GM21367 (cell line): ENCODE data around the gene DYNC1I1.
"Not testable (repeated sequence)": the region's sequence is repeated elsewhere in the genome, so short reads cannot be mapped to it uniquely, and the experiment has no call there.

ENCODE experiments used
- ATAC-seq: cut with Tn5 transposase; IDR thresholded peaks from one replicate; pipeline ENCODE4 v1.9.1; 2021; ENCODE audit not compliant: unreplicated experiment

Gene DYNC1I1

DNA sequence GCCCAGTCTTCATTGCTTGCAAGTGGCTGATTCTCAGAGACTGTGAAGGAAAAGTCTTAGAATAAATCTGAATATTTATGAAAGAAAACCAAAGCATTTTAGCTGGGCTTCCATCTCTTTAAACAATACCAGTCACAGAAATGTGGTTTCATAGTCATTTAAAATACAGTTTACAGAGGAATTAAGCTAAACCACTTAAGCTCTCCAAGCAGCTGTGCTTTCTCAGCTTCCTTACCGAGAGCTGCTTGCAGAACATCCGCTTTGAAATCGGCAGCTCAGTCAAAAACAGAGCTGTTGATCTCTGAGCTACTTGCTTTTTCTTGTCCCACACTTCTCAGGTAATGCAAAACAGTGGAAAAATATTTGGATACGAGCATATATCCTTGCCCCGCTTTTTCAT lies 134.5 kb downstream of the DYNC1I1 start:
- no peak for ATAC-seq

- ATAC-seq, result no peak
These were observed 135.0 kb downstream of the DYNC1I1 start for GRCh38 chr7:95907337-95907736.

- ATAC-seq, result no peak
These were observed 136.1 kb downstream of the DYNC1I1 start for GRCh38 chr7:95908499-95908898.

DNA sequence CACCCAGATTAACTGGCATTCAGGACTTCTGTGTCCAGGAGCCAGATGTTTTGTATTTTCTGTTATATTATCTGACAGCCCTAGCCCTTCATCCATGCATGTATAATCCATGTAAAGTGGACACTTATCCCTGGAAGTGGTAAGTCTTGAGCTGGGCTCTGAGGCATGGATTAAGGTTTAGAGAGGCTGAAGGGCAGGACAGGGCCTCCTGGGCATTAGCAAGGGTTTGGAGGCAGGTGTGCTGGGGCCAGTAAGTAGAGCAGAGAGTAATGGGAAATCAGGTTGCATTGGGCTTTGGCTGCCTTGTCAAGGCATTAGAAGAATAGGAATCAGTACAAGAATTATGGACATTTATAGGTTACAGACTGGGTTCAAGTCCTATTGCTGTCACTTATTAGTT lies 138.0 kb downstream of the DYNC1I1 start:
- no peak for ATAC-seq

DNA sequence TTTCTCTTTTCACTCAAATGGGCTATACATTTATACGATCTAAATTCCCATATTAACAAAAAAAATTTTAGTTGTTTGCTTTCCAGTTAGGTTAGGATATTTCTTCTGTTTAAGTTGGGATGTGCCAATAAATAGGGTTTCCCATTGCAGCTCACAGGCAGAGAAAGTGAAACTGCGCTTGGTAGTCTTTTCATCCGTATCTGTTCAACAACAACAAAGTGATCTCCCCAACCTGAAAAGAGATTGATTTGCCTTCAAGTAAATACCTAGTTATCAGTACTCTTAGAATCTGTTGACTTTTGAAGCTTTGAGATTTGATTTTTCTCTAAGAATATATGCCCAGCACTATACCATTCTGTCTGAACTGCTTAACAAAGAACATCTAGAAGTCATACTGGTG lies 143.4 kb downstream of the DYNC1I1 start:
- ATAC-seq, result no peak

DNA sequence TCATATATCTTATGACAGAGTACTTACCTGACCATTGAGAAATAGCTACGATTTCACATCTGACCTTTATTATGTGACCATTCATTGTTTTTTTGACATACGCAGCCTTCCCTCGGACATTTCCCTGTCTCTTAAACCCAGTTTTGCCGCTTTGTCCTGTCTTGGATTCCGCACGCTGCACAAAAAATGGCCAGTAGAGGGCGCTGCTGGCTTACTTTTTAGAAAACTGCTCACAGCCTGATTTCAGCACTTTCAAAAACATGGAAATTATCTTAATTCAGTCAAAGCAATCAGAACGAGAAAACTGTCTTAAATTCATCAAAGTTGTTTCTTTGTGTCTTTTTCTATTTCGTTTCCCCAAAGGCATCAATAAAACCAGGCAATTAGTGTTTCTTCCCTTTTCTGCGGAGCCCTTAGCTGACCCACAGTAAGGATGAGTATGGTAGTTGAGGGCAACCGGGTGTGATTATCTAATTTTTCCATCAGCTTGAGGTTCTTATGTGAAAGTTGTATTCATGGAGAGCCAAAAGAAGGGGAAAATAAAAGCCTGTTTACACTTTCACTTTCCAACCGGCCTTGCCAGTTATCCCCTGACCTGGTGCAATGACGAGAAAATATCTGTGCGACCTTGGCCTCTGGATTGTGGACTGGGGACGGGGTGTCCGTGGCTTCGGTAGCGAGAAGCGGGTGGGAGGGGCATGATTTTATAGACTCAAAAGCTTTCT lies 144.4 kb downstream of the DYNC1I1 start:
- peak; percentile 83 for ATAC-seq

DNA sequence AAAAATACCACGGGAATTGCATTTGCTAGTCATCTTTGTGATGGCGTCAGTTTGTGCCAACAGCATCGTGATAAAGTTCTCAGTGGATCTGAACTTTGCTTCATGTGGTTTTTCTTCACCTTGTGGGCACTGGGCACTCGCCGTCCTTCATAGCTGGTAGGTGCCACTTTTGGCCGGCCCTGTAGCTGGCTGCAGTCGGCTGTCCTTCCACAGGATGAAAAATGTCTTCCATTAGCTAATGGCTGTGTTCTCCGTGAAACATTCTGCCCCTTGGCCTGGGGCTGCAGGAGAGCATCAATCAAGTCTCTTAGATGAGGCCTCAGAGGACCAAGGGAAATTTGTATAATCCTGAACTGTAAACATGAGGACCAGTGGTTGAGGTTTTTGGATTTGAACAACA lies 145.3 kb downstream of the DYNC1I1 start:
- no peak for ATAC-seq

DNA sequence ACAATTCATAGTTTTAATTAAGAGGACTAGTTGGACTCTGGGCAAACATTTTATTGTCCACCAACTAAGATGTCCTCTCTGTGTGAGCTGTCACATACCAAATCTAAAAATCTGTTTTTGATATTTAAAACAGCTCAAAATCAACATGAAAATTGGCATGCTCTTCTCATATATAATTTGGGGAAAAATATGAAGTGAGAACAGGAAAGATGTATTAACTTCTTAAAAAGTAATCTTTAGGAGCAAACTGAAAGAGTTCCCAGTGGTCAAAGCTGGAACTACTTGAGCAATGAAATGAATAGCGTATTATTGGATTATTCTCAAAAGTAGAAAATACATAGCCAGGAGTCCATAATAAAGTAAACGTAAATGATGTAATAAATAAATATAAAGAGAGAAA lies 147.2 kb downstream of the DYNC1I1 start:
- ATAC-seq, result no peak

- no peak for ATAC-seq
These were observed 149.2 kb downstream of the DYNC1I1 start for GRCh38 chr7:95921543-95921942.

DNA sequence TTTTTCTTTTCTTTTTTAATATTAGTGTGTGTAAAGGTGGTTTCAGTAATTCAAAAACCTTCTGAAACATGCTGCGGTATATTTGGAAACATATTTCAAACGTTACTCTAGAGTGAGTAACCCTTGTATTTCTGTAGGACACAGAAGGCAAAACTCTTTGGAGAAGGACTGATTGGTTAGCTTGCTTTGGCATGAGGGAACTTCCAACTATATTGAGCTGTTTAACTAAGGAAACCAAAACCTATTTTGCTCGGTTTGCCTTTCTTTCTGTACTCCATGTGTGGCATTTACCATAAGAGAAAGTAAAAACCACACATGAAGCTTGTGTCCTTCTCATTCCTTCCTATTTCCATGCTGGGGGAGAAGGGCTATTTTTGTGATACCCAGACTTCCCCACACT lies 149.8 kb downstream of the DYNC1I1 start:
- ATAC-seq, result no peak

DNA sequence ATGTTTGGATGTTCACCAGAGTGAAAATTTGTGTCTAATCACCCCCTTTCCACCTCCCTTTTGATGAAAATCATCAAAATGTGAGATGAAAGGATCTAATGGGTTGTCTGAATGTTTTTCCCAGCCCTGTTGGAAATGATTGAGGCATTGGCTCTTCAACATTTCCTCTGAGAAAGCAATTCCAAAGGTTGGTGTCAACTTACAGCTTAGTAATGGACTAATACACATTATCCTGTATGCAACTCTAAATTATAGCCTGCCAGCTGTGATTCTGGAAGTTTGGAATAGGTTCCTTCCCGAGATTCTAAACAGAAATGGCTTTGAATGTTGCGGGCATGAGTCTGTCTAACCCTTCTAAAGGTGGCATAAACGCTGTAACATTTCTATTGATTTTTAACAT lies 152.9 kb downstream of the DYNC1I1 start:
- ATAC-seq, result no peak

DNA sequence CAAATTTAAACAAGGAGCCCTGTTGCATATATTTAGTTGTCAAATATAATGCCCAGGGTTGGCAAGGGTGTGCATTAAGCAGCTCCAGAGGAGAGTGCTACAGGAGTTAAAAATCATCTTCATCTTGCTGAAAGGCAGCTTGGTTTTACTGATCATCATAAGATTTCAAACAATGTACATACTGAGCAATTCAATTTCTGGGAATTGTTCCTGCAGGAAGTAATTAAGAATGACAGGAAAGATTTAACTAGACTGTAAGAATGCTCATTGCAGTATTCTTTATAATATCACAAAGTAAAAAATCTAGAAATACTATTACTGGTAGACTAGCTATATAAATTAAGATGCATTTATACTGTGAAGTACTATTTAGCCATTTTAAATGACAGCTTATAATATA lies 153.6 kb downstream of the DYNC1I1 start:
- ATAC-seq, result no peak

DNA sequence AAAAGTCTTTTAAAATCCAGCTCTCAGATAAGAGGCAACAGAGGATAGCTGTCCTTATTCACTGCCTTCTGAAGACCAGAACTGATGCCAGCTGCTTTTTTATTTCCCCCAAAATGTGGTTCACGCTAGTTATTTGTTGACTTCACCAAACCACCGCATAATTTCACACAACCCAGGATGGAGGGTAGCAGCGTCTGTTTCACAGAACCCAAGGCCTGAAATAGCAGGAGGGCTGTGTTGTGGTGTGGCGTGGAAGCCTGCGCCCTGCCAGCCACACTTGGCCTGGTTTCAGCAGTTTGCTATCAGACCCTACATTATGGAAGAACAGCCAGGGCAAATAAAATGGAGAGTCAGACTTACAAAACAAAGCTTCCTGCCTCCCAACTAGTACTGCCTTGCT lies 155.4 kb downstream of the DYNC1I1 start:
- ATAC-seq, result no peak

DNA sequence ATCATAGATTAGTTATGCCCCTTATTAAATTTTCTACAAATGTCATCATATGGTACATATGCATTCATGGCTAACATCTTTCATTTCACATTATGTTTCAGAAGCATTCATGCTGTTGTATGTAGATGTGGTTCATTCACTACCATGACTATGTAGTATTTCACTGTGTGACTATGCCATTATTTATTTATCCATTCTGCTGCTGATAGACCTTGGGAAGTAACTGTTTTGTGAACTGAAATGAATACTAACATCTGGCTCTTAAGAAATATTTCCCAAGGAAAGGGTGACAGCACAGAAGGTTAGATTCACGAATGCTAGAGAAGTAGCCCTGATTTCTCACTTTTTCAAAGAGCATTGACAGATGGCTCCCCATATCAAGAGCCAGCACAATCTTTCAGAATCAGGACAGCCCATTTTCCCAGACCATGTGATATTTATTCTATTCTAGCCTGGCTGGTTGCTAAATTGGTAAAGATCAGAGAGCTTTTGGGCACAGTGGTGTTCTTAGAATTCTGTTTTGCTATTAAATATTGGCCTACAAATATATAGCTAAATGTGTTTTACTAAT lies 157.4 kb downstream of the DYNC1I1 start:
- no peak for ATAC-seq

GRCh38 chr7:95931460-95932232 lies 159.3 kb downstream of the DYNC1I1 start:
- no peak for ATAC-seq

DNA sequence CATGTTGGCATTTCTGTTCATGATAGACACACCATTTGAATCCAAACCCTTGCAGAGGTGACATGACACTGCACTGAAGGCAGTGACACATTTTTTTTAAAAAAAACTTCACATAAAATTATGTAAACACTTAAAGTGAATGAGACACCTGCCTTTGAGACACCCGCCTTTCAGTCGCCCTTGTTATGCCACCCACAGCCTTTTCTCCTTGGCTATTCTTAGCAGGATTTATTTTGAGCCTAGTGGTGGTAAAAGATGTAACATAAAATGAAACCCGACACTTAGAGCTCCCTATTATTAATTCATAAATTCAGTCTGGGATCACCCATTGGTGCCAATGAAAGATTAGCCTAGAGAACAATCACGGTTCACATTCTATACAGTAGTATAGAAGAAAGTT lies 161.3 kb downstream of the DYNC1I1 start:
- ATAC-seq, result no peak

DNA sequence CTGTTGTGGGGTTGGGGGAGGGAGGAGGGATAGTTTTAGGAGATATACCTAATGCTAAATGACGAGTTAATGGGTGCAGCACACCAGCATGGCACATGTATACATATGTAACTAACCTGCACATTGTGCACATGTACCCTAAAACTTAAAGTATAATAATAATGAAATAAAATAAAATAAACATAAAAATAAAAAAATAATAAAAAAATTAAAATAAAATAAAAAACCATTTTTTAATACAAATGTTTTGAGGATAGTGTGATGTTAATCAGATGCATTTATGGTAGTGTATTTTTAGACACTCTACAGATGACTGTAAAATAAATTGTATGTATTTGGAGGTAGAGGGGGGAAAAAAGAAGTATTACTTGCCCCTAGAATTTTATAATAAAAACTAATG lies 172.5 kb downstream of the DYNC1I1 start:
- not testable (repeated sequence) for ATAC-seq

DNA sequence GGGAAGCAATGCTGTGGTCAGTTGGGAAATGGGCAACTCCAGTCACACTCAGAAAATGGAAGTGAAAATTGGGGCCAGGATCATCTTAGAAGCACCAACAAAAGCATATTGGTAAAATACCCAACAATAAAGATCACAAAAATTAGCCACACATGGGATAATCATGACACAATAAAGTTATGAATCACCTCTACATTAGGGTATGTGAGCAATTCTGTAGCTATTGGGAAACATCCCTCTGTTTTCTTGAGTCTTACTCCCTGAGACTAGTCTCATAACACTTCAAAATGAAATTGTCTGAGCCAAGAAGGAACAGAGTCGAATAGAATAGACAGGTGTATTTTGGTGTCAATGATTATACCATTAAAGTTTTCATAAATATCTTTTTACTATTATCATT lies 178.3 kb downstream of the DYNC1I1 start:
- ATAC-seq, result no peak

GRCh38 chr7:95951531-95951930 lies 179.2 kb downstream of the DYNC1I1 start:
- no peak for ATAC-seq

DNA sequence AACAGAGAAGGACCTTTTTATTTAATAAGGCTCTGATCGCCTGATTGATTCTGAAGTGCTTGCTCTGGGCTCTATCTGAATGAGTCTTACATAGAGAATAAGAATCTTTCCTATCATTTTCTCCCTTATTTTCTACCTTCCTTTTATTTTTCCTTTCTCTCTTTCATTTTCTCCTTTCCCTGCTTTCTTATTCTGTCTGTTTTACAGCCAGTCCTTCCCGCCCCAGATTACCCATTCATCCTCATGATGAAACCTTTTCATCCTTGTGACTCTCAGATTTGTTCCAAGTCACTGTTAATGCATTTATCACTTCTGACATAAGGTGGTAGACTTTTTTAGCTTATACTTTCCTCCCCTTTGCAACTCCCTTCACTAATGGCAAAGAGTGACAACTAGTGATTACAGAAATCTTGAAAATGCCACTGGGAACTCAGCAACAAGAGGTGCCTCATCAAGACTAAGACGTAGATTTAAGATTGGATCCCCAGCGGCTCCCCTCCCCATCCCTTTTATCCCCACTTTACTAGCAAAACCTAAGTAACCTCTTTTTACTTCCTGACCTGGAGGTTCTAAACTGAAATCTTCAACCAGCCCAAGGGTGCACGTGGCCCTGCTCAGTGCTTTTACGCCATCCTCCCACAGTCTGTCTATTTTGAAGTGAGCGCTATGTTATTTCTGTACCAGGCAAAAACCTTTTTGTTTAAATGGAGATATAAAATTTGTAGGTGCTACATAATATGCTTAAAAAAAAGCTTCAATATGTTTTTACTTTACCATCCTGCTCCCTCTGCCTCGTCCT lies 179.8 kb downstream of the DYNC1I1 start:
- ATAC-seq, result no peak

DNA sequence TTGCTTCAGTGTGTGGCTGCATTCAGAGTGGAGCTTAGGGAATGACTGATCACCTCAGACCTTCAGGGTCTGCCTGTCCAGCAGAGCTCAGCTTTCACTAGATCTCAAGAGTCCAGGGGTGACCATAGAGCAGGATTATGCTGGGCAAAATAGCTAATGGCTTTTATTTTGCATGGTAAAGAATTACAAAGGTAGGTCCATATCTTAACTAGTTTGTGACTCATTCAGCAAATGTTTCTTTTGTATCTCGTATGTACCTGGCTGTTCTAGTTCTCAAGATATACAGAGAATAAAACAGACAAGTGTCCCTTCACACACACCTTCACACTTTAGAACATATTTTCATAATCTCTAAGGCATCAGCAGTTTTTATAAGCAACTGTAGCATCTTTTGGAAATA lies 180.5 kb downstream of the DYNC1I1 start:
- no peak for ATAC-seq
